Jurkat, Clone E6-1 (cell line): ENCODE results near the gene YIF1B.

Experiments
- DNase-seq: peaks from one replicate; pipeline ENCODE4 v3.0.0-alpha.2; 2011; ENCODE audit warnings: low read depth, low spot score
- H3K4me3 ChIP-seq: 2 replicates; pipeline ENCODE4 v1.5.1; 2011; ENCODE audit warnings: mild to moderate bottlenecking, low read length, control low read depth, moderate library complexity

YIF1B gene

GRCh38 chr19:38308006-38308766 lies 7.6 kb downstream of the YIF1B start:
- H3K4me3 ChIP-seq = no peak overlapping the region
- no peak for DNase-seq

- no peak for DNase-seq
- no peak overlapping the region for H3K4me3 ChIP-seq
These were observed 8.2 kb downstream of the YIF1B start for GRCh38 chr19:38307597-38307996.

- DNase-seq = no peak
- H3K4me3 ChIP-seq = no peak overlapping the region
These were observed 8.7 kb downstream of the YIF1B start for GRCh38 chr19:38307076-38307475.

GRCh38 chr19:38306236-38306635 lies 9.5 kb downstream of the YIF1B start:
- H3K4me3 ChIP-seq = no peak overlapping the region
- no peak for DNase-seq

GRCh38 chr19:38304866-38305429 lies 10.8 kb downstream of the YIF1B start:
- DNase-seq = no peak
- H3K4me3 ChIP-seq = no peak overlapping the region

GRCh38 chr19:38304352-38304865 lies 11.3 kb downstream of the YIF1B start:
- no peak for DNase-seq
- H3K4me3 ChIP-seq = no peak overlapping the region

- no peak within 1 kb of the TSS for H3K4me3 ChIP-seq
- DNase-seq = no peak
These were observed 12.0 kb downstream of the YIF1B start, which contains the start of gene C19orf33 for GRCh38 chr19:38303517-38304351. Gene C19orf33, plus strand, starts transcription at chr19:38304251. Its CDS starts 11 bp downstream, at chr19:38304262.

- no peak for DNase-seq
- H3K4me3 ChIP-seq = no peak overlapping the region
These were observed 16.7 kb downstream of the YIF1B start for GRCh38 chr19:38298821-38299680.

- no peak overlapping the region for H3K4me3 ChIP-seq
- DNase-seq = no peak
These were observed 21.7 kb downstream of the YIF1B start for GRCh38 chr19:38294090-38294489.

GRCh38 chr19:38293281-38293680 lies 22.5 kb downstream of the YIF1B start:
- no peak overlapping the region for H3K4me3 ChIP-seq
- DNase-seq = no peak

- no peak for DNase-seq
- no peak overlapping the region for H3K4me3 ChIP-seq
These were observed 23.9 kb downstream of the YIF1B start for GRCh38 chr19:38291855-38292254.

- DNase-seq = no peak
- no peak overlapping the region for H3K4me3 ChIP-seq
These were observed 25.1 kb downstream of the YIF1B start for GRCh38 chr19:38290631-38291147.

- H3K4me3 ChIP-seq = no peak overlapping the region
- DNase-seq = no peak
These were observed 25.8 kb downstream of the YIF1B start for GRCh38 chr19:38289955-38290354.

- no peak for DNase-seq
- no peak overlapping the region for H3K4me3 ChIP-seq
These were observed 27.5 kb downstream of the YIF1B start for GRCh38 chr19:38288123-38288855.

- no peak for DNase-seq
- no peak overlapping the region for H3K4me3 ChIP-seq
These were observed 28.1 kb downstream of the YIF1B start for GRCh38 chr19:38287604-38288003.

GRCh38 chr19:38285567-38285966 lies 30.2 kb downstream of the YIF1B start:
- no peak overlapping the region for H3K4me3 ChIP-seq
- DNase-seq = no peak

GRCh38 chr19:38284422-38284821 lies 31.3 kb downstream of the YIF1B start:
- DNase-seq = no peak
- no peak overlapping the region for H3K4me3 ChIP-seq

GRCh38 chr19:38283271-38283670 lies 32.5 kb downstream of the YIF1B start:
- no peak overlapping the region for H3K4me3 ChIP-seq
- no peak for DNase-seq
